Measurements from ENCODE around the gene HDLBP.

DNA sequence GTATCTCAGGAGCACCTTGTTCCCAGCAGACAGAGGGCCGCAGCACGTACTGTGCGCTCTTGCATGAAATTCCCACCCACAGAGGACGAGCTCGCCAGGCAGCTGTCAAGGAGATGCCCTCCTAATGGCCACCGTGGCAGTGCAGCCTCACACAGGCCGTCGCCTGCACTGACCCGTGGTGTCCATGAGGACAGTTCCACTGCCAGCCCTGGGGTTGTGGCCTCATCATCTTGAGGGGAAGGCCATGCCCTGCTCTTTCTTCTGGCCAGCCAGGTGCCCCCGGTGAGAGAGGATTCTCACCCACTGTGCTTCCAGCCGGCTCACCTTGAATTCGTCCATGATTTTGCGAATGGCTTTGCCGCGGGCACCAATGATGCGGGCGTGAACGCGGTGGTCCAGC, 85.0 kb downstream of the HDLBP start:
- no peak for TF ChIP-seq CTCF (IDR thresholded peaks at IDR 0.05; ENCODE audit: insufficient read depth, low read length, poor library complexity, severe bottlenecking)
- no peak for TF ChIP-seq EZH2phosphoT487 (conservative IDR thresholded peaks at IDR 0.05; ENCODE audit: low read length)

All from SU-DHL-6 (cell line).